Measurements from ENCODE around the gene PRPF19. TPM values are rescaled to one million over a fixed set of nuclear protein-coding genes. Genes with fewer than 3 reads are reported as not detected.
A peak's percentile ranks its signal among the peaks of the same experiment; 100 is the strongest.

PRPF19 gene
- total and polyA plus RNA-seq, 10 of the 15 experiments (the other 5 are each of a cell fraction or from before 2014, with no cell fraction given), result 8.7 to 170 (median 61.3) TPM

GRCh38 chr11:60950933-60951605 lies 44.7 kb upstream of the PRPF19 start (continued):
- TF ChIP-seq NKRF (conservative IDR thresholded peaks at IDR 0.05) (no peak), MEF2A (IDR thresholded peaks at IDR 0.05; ENCODE audit: insufficient read depth, low read depth, low read length) (no peak), REST (IDR thresholded peaks at IDR 0.05; ENCODE audit: low read depth, low read length) (no peak), ZBTB11 (CRISPR knock-in tag; IDR thresholded peaks at IDR 0.05) (no peak), HDGF (IDR thresholded peaks at IDR 0.05) (no peak; the same call in 1 of the 2 replicates), DPF2 (IDR thresholded peaks at IDR 0.05) (peak; percentile 68), PAX5 (IDR thresholded peaks at IDR 0.05; ENCODE audit: borderline replicate concordance, low read depth, low read length) (no peak), WRNIP1 (IDR thresholded peaks at IDR 0.05; ENCODE audit: borderline replicate concordance, low read depth, low read length) (no peak), SUPT20H (IDR thresholded peaks at IDR 0.05; ENCODE audit: borderline replicate concordance, control insufficient read depth, low read depth, low read length) (no peak), SPI1 (IDR thresholded peaks at IDR 0.05; ENCODE audit: borderline replicate concordance, insufficient read depth, low read depth, low read length) (no peak), USF2 (IDR thresholded peaks at IDR 0.05; ENCODE audit: borderline replicate concordance, low read depth, low read length) (no peak), SMAD5 (IDR thresholded peaks at IDR 0.05; ENCODE audit: low read depth) (no peak), SUZ12 (IDR thresholded peaks at IDR 0.05; ENCODE audit: unreplicated experiment) (no peak), PBX3 (IDR thresholded peaks at IDR 0.05; ENCODE audit: insufficient replicate concordance, low read depth, low read length) (peak; percentile 14), NFYA (IDR thresholded peaks at IDR 0.05; ENCODE audit: borderline replicate concordance, low read depth, low read length) (no peak), NR2F1 (conservative IDR thresholded peaks at IDR 0.05) (no peak)

Data from GM12878 (cell line).